Thyroid gland (tissue), 4 donors: Measurements from ENCODE around the gene PARD3B.

Experiments used
- CTCF ChIP-seq, 6 experiments: fragments of 200-600 bp in 3 of 6; fragments of 450-650 bp in 3 of 6; sonication (generic) in 3 of 6; IDR thresholded peaks; one replicate each; pipeline ENCODE4 v1.5.1; 2016 to 2019; ENCODE audit warnings: antibody characterized with exemption in 6 of 6, mild to moderate bottlenecking in 2 of 6, inconsistent platforms in 1 of 6, moderate library complexity in 1 of 6
- POLR2A ChIP-seq, 2 donors: fragments of 450-650 bp; IDR thresholded peaks; one replicate each; pipeline ENCODE4 v1.6.1; 2017; ENCODE audit warnings: antibody characterized with exemption in 2 of 2, mild to moderate bottlenecking in 2 of 2, moderate library complexity in 1 of 2

- no peak for TF ChIP-seq CTCF (IDR thresholded peaks at IDR 0.05)
- TF ChIP-seq POLR2A (IDR thresholded peaks at IDR 0.05) = no peak
These were observed 427.5 kb downstream of the PARD3B start for GRCh38 chr2:204972606-204973336.
